Stimulated activated CD4-positive, alpha-beta T cell treated with anti-CD3 and anti-CD28 coated beads, Interleukin-4, amount 100 ng/mL, for 4 hours (primary cell): ENCODE data around the gene PRDX3.

Experiments
- DNase-seq, 2 experiments: peaks; one replicate each; pipeline ENCODE4 v3.0.0-alpha.2; 2020

The PRDX3 gene

DNA sequence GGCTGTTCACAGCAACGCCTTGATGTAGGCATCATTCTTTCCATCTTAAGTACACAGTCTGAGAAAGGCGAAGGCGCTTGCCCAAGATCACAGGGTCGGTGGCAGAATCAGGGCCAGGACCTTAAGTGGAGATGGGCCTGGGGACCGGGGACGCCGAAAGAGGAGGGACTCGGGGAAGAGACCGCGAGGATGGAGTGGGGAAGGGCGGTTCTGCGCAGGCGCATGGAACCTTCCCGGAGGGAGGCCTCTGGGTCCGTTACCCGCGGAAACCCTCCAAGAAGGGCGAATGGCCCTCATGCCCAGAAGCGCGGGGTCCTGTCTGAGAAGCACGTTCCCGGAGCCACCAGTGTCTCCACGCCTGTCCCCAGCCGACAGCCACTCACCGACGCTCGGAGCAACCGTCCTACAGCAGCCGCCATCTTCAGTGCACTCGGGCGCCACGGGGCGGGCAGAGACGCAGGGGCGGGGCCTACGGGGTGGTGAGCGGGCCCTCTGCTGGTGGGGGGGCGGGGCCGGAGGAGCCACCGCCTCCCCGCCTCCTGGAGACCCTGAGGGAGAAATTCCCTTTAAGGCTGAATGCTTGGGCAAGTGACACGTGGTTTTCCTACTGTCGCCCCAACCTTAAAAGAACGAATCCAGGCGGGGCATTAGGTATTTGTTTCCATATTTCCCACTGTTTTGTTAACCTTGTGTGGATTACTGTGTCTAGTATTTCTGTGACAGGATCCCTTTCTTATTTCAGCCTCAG, at the start of gene PRDX3:
Gene PRDX3, minus strand, starts transcription at position 441 of the 748 bp plus-strand sequence. Its CDS starts 22 bp downstream, at position 419.
- peak; percentile 92 to 96 for DNase-seq

DNA sequence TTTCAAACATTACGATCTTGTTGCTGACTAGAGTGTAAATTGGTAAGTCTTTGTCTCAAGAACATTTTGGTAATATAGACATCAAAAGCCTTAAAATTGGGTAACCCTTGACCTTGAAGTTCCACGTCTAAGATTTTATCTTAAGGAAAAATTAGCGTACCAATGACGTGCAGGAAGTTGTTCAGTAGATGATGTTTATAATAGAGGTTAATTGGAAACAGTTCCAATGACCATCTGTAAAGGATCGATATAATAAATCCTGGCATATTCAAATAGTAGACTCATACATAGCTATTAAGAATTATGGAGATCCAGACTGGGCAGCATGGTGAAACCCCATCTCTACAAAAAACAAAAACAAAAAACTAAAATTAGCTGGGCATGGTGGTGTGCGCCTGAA, 49.2 kb upstream of the PRDX3 start:
- no peak for DNase-seq

DNA sequence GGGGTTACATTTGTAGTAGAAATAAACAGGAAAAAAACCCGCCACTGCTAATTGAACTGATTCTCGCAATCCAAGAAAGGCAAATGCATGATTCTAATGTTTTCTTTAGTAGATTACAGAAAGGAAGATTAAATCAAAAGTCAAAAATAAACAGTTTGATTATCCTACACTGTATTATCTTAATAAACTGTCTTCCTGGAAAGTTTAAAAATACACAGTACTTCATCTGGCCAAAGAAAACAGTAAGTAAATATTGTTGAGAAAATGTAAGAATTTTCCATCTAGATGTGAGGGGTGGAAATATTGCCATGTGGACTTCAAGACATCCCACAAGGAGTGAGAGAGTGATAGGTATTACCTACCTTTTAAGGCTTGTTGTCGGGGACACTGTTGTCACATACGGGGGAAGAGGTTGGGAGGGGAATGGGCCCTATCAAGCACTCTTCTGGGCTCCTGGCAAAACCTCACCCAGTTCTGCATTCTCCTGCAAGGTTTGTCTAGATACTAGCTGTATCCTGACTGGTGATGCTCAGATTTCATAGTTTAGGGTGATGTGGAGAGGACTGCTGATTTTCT, 46.6 kb upstream of the PRDX3 start:
- no peak for DNase-seq

DNA sequence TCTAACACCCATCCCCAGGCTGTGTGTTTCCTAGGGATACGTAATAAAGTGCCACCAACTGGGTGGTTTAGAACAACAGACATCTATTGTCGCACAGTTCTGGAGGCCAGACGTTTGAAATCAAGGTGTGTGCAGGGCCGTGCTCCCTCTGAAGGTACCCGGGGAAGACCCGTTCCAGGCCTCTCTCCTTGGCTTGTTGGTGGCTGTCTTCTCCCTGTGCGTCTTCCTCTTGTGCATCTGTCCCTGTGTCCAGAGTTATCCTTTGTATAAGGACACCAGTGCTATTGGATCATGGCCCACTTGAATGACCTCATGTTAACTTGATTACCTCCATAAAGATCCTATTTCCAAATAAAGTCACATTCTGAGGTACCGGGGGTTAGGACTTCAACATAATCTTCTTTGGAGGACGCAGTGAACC, 44.4 kb upstream of the PRDX3 start:
- DNase-seq = no peak

DNA sequence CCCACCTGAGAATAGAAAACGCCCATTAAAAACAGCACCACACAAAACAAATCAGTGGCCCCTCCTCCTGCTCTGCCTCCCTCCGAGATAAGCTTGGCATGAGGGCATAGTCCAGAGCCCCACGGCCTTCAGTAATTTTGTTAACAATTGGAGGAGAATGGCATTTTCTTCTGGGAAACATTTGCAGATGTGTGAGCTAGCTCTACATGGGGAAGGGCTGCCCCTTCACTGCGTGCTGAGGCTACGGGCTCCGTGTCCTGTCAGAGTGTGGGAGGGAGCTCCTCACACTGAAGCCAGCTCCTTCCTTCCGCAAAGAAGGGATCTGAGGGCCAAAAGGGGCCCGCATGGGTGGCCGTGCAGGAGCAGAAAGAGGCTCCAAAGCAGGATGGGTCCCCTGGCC, 43.9 kb upstream of the PRDX3 start:
- DNase-seq = no peak

DNA sequence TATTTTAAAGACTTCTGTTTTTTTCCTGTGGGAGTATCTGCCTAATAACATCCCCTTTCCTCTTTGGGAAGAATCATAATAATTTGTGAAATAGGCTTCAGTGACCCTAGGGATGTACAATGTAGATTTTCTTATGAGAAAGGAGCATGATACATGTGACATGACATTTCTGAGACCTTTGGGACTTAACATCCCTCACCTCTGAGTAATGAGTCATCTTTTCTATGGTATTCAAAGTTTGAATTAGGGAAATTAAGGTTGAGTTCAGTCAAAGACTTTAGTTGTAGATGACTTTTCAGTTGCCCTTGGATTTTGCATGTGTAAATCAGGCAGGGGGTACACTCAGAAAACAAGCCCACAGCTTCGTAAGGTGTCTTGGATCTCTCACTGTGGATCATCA, 43.1 kb upstream of the PRDX3 start:
- no peak for DNase-seq

DNA sequence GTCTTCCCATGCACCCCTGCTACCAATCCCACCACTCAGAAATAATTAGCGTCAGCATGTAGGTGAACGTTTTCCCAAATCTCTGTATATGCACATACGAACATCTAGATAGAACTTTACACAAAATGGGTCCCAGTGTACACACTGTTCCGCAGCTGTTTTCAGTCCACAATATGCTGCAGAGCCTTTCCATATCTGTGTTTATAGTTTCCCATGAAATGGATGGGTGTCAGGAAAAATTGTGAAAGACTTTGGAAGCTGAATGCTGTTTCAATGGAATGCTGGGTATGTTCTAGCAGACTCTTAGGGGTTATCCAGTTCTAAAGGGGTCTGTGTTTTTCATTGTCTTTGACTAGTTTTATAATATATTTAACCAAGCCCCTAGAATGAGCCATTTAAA, 42.6 kb upstream of the PRDX3 start:
- DNase-seq = no peak

DNA sequence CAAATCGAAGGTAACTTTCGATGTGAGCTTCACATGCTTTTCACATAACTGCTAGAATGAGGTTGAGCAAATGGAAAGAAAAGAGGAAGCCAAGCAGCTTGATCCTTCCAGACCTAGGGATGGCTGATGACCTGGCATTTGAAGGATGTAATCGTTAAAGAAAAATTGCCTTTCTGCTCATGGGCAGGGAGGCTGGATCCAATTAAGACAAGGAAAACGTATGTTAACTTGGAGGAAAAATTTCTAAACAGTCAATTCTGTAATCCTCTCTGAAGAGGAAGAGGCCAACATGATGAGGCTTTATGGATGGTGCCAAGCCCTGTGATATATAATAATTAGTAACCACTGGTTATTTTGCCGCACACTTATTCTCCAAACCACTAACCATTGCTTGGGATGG, 41.3 kb upstream of the PRDX3 start:
- no peak for DNase-seq

DNA sequence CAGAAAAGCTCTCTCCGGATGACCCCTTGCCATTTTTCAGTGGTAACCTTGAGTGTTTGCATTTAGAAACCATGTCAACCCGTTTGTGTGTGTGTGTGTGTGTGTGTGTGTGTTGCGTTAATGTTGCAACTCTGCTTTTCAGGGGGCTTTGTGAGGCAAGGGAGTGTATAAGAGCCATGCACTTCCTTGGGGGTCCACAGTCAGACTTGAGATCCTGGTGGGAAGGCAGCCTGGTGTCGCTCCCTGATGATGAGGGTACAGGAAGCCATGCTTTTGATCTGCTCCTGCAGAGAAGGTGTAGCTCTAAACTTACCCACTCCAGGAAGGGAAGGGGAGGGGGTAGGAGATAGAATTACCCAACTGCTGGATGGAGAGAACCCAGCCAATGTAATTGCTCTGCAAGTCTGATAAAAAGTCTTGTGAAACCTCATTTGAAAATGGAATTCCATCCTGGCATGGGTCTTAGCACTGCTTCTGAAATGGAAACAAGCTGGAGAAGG, 39.4 kb upstream of the PRDX3 start:
- DNase-seq = no peak

DNA sequence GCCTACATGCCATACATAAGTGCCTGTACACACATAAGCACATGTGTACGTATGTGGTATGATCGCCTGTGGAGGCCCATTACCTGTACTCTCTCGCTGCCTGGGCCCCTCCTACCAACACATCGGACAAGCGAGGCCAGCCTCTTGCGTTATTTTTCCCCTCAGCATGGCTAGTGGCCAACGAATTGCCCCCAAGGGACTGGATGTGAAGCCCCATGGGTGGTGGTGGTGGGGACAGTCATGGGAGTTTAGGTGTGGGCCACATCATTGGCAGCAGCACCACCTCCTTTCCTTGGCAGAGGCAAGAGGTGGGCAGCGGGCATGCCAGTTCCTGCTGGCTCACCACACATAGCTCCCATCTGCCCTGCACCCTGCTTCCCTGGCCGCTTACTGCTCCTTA, 38.8 kb upstream of the PRDX3 start:
- no peak for DNase-seq

DNA sequence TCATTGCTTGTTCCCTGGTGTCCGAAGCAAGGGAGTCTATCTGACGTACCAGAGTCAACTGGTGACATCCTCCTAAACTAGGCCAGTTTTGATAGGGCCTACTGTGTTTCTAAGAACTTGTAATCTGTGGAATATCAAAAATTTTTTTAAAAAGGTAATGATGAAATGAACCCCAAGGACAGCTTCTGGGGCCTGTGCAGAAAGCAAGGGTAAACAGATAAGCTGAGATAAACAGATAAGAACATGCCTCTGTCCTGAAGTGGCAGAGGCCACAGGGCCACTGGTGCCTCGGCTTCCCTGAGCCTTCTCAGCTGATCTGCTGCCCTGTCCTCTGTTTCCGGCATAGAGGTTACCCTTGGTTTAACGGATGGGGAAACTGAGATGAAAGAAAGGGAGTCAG, 37.5 kb upstream of the PRDX3 start:
- no peak for DNase-seq

DNA sequence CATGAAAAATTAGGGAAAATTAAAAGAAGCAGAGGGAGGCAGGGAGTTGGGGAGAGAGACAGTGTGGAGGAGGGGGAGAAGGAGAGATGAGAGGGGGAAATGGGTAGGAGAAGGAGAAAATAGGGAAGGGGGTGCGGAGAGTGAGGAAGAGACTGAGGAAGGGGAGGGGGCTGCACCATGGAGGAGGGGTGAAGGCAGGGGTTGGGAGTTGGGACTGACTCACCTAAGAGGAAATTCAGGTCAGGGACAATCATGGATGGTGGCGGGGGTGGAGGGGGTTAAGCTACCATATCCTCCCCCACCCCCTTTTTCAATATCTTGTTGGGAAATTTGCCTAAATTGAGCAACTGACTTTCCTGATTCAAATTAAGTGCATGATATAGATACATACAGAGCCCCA, 36.8 kb upstream of the PRDX3 start:
- no peak for DNase-seq

DNA sequence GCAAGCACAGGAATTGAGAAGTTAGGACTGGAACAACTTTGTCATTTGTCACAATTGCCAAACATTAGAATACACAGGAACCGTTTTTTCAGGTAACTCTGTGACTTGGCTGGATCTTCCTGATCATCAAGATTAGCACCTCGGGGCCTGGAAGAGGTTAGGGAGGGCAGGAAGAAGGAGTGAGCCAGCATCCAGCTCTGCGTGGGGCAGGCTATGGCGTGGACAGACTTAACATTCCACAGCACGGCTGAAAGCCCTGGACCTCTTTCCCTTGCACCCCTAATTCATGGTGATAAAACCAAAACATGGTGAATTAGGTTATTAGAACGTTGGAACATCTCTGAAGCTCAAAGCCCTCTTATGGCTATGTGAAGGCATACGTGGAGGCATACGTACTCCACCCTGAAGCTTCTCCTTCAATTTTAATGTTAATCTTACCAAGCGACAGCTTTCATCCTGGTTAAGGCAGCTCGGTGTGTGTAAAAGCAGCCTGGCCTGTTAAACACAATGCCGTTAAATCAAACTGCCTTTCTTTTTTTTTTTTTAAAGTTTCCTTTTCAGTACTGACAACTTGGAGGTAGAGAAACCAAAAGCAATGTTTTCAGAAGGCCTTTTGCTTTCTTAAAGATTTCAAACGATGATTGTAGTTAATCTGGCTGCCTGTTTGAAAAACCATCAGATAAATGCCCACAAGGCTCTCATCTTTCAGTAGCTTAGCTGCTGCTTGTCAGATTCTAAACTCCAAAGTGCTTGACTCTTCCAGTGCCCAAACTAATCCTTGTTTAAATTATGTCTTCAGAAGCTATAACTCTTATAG, 33.2 kb upstream of the PRDX3 start:
- DNase-seq = no peak

DNA sequence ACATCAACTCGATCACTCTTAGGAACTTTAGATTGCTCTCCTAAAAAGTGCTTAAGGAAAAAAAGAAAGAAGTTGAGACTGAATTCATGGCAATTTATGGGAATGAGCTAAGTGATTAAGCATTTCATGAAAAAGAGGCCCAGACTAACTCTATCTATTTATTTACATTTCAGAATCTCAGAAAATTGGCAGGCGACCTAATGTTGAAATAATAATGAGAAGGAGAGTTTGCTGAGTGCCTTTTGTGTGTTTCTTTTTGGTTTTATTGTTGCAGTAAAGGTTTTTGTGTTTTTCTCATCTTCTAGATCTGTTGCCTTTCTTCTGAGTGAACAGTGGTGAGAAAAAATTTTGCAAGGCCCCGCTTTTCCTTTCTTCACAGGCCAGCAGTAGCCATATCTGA, 32.6 kb upstream of the PRDX3 start:
- DNase-seq = no peak

DNA sequence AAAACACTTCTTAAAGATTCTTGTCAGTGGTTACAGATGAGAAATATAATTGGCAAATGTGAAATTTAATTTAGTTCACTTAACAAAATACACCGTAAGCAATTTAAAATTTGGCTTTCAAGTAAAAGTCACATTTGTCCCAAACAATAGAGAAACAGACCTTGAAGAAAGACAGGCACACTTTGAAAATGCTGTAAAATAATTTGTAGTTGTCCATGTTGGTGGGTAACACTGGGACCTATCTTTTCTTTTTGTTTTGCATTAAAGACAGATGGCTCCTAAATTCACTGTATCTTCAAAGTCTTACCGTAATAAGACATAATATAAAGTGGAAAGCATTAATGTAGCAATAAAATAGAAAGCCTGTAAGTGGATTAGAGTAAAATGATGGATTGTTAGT, 32.0 kb upstream of the PRDX3 start:
- no peak for DNase-seq

DNA sequence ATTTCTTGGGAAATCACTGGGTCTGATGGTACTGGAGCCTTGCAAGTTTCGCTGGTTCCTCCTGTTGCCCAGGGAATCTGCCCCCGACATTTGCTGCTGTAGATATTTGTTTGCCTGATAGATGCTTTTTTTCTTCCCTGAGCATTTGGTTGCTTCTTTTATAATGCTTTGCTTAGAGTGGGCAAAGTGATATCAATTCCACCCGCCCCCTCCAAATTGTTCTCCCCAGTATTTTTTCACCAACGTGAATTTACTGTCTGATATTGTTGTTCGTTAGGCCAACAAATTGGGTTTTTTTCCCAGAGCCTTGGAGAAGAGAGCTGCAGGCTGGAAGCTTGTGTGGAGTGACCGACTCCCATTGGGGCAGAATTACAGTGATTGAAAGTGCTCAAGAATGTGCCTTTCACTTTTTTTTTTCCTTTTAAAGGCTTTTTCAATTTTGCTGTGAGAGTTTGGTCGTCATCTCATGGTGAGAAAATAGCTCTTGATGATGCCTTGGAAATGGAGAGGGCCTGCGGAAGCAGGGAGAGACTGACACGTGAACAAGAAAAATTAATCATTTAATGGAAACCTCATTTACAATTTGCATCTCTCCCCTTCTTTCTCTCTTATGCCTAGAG, 31.2 kb upstream of the PRDX3 start:
- DNase-seq = no peak

DNA sequence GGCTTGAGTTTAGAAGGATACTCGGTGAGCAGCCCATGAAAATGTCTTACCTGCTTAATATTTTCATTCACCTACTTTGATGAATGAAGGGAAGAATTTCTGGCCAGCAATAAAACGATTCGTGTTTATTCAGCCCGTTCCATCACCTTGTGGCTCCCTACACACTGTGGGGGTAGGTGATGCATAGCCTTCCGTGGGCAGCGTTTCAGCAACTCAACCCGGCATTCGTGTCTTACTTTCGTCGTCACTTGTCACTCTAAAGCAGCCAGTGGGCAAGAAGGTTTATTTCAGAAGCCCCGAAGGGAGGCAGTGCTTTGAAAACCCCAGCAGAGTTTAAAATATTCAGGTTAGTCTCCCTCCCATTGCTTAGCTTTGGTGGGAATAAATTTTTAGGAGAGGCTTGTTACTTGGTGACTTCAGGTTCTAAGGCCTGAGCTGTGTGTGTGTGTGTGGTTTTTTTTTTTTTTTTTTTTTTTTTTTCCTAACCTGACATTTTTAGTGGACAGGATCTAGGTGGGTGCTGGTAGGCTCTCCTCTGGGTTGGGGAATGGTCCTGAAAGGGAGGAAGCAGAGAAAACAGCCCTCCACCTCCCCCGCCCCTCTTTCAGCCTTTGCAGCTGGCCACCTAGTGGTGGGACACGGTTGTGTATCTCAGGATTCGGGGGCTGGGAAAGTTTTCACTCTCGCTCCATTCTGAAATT, 30.6 kb upstream of the PRDX3 start:
- DNase-seq = peak; percentile 55 to 76

DNA sequence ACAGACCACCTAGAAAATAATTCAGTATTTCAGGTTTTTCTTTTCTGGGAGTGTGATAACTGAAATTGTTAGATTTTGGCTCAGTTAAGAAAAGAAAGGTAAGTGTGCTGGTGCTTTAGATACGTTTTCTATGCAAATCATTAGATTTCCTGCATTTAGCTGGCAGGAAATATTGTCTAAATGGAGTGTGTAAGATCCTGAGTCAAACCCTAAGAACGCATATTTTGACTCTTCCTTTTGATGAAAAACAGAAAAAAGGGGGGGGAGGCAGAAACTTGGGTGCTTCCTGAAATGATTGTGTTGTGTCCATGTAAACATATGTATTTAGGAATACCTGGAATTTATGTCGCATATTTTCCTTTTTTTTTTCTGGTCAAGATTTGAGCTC, 29.9 kb upstream of the PRDX3 start:
- no peak for DNase-seq

DNA sequence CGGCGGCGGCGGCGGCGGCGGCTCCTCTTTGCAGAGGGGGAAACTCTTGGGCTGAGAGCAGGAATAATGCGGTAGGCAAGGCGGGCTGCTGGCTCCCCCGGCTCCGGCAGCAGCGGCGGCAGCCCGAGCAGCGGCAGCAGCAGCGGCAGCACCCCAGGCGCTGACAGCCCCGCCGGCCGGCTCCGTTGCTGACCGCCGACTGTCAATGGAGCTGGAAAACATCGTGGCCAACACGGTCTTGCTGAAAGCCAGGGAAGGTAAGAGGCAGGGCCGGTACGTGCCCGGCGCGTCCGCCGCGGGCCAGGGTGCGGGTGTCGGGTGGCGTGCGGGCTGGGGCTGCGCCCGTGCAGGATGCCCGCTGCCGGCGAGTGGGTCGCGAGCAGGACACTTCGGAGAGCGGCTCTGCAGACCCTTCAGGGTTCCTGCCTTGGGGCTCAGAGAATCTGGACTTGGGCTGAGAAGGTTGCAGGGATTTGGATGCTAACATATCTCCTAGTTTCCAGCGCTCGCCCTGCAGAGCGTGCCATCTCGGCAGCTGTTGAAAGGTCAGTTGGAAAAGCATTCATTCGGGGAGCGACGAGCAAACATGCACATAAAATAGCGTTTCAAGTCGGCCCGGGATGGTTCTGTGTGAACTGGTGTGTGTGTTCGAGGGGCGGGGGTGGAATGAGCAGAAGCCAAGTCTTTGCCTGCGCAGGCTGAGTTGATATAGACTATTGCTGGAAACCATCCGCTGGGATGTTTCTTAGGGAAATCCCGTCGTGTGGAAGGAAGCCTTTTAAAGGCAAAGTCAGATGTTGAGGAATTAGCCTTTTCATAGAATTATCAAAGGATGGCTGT, 29.3 kb upstream of the PRDX3 start:
- DNase-seq = peak; percentile 21 to 28

DNA sequence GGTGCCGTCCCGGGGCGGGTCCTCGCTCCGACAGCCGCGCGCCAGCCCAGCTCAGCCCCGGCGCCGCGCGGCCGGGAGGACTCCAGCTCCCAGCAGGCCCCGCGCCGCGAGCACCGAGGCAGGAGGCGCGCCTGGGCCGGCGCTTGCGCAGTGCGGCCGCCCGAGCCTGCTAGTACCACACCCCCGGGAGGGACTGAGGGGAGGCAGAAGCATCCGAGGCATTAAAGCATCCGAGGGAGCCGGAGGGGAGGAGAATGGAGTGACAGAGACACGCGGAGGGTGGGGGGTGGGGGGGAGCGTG, 28.7 kb upstream of the PRDX3 start, which contains the start of gene GRK5:
Gene GRK5, plus strand, starts transcription at position 206 of the 301 bp plus-strand sequence. CDS start 347 bp downstream, outside the sequence.
- DNase-seq = peak; percentile 93 to 97

DNA sequence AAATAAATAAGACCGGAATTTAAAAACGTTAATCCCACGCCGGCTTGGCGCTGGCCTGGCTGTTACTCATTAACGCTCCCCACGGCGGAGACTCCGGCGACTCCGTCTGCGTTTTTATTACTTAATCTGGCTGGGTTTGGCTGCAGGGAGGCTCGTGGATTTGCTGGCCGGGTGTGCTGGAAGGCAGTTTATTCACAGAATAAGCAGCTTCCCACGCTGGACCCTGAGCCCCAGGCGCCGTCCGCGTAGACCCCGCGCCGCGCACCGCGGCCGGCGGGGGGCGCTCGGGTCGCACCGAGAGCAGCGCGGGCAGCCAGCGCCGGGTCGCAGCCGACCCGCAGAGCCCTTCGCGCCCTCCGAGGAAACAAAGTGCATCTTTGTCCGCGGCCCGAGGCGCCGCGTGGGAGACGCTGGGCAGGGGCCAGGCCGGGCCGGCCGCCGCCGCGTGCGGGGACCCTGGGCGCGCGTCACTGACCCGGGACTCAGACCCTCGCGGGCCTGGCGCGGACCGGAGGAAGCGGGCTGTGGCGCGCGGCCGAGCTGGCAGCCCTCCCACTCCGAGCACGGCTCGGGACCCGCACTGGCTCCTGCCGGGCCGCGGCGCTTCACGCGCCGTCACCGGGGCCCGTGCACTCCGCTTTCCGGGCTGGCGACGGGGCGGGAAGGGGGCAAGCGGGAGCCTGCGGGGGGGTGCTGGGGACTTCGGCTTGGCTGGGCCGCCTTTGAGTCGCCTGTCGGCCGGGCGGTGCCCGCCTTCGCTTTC, 28.2 kb upstream of the PRDX3 start:
- DNase-seq = peak; percentile 69 to 77
